ENCODE data around the gene RYR3.
"Not testable (repeated sequence)": the region's sequence is repeated elsewhere in the genome, so short reads cannot be mapped to it uniquely, and the experiment has no call there.

Gene RYR3

DNA sequence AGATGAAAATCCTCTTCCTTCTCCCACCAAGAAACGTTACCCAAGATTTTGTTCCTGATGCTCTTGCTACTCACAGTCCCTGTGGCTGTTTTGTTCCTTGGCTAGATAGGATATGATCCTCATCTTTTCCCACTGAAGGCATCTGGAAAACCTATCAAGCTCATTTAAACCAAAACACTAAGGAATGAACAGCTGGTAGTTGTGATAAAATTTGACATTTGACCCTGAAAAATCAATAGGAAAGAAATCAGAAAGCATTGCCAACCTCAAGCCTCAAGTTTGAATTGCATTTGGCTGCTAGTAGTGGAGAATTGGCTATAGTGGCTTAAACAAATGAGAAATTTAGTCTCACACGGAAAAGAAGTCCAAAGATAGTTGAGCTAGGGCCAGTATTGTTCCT, 486.9 kb downstream of the RYR3 start:
- no peak for DNase-seq

DNA sequence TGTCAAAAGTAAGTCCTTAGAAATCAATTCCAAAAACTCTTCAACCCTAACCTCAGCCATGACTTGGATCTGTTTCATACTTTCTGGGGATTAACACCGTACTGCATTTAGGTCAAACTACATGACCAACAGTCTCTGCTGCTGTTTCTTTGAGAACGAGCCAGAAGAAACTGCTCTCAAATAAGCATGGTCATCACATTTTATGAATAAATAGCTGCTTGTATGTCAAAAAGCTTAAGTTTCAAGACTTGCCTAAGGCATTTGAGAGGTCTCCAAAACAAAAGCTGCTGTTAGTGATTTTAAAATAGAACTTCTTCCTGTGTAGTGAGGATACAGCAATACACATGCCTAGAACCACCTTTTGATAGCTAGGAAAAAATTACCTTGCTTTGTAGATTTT, 491.2 kb downstream of the RYR3 start:
- DNase-seq, result no peak

DNA sequence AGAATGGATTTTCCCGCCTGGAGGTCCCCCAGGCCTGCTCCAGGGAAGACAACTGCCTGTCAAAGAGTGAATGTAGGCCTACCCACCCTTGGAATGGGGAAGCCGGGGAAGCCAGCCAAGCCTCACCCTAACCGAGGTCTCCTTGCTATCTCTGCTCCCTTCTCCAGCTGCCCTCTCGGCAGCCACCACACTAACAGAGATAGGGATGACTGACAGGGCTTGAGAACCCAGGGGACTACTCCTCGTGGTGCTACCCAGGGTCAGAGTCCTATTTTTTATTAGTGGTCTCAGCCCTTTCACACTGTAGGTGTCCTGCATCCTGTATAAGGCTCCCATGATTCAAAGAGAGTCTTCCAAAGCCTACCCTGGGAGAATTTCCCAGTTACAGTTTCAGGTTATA, 496.9 kb downstream of the RYR3 start:
- no peak for DNase-seq

DNA sequence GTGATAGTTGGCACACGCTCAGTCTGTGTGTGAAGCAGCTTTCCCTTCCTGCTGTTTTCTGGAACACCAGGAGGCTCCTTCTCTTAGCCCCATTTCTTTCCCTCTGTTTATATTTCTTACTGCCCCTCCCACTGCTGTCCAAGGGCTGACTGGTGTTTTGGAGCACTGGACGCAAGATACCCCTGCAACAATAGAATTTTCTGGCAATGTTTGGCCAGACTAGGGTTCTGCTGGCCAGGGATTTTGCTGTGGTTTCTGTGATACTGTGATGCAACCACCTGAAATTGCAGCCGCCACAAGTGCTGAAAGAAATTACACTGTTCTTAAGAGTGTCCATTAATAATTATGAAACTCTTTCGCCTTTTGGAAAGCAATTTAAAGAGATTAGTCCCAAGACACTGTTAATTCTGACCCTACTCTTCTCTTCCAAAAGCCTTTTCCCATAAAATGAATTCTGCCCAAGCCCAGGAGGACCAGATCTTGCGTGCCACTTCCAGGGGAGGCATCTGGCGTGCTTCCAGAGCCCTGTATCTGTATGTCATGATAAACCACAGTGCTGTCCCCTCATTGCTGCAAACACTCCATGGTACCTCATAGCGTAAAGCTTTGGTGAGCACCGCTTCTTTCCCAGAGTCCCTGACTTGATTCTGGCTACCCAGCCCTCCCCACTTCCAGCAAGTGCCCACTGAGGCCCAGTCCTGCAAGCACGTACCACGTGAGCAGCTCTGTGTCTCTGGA, 498.1 kb downstream of the RYR3 start:
- no peak for DNase-seq

DNA sequence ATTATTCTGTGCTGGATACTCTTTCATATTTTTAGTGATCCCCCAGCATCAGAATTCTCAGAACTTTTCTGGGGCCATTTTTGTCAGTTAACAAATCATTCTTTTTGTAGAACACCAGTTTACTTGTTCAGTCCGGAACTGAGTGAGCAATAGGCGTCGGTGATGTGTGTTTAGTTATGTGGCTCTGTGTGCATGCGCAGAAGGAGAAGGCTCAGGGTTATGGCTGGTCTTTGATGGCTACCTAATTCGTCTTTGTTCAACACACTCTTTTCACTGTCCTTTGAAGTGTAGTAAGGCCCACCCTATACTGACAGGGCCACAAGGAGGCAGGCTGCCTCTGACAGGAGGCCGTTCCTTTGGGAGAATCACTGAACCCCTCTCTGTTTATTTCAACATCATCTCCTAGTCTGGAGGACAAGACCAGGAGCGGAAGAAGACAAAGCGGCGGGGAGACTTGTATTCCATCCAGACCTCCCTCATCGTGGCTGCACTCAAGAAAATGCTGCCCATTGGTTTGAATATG, 499.4 kb downstream of the RYR3 start:
- no peak for DNase-seq

DNA sequence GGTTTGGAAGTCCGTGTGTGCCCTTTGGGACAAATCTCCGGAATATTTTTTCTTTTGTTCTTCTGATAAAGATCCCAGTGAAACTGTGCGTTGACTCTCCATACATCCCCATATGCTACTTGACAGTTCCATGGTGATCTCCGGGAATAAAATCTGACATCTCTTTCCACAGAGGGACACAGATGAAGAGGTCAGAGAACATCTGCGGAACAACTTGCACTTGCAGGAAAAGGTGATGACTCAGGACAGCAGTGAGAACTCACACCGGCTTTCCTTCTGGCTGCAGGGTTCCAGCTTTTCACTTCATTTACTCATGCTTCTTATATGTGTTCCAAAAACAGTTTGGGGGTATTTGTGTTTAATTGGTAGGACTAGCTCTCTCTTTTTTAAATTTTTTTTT, 500.0 kb downstream of the RYR3 start:
- no peak for DNase-seq

DNA sequence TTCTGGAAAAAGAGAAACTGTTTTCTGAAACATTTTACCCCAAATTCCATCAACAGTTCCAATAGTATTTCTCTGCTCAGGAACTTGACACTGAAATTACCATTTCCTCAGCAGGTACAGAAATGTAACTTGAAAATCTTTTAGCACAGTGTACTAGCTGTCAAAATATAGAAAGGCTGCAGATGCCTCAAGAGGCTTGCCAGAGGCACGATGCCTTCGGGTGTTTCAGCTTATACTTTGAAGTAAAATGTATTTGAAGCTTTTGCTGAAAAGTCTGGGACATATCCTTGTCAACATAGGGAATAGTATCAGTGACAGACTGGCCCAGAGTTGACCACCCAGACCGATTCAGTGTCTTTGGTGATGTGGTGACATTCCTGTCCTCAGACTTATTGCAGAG, 503.1 kb downstream of the RYR3 start:
- DNase-seq, result no peak

DNA sequence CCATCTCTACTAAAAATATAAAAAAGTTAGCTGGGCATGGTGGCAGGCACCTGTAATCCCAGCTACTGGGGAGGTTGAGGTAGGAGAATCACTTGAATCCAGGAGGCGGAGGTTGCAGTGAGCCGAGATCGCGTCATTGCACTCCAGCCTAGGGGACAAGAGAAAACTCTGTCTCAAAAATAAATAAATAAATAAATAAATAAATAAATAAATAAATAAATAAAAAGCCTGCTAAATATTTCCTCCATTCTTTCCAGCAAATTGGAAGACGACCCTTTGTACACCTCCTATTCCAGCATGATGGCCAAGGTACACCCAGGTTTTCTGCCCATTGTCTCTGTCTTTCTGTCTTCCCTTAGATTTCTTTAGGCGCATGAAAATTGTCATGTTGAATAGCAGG, 508.7 kb downstream of the RYR3 start:
- DNase-seq, result not testable (repeated sequence)

DNA sequence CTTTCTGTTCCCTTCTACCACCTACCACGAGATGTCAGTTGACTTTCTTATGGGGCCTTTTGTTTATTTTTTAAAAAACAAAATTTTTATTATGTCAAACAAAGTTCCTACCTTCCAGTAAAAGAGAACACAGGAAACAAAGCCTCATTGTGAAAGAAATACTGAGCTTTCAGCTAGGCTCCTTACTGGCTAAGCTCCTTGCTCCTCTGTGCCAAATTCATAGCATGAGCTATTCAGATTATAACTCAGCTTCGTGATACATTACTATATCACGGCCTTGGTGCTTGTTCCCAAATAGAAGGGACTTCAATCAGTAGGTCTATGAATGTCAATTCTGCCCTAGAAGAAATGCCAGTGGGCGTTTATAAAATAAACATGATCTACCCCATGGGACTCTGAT, 511.7 kb downstream of the RYR3 start:
- no peak for DNase-seq

DNA sequence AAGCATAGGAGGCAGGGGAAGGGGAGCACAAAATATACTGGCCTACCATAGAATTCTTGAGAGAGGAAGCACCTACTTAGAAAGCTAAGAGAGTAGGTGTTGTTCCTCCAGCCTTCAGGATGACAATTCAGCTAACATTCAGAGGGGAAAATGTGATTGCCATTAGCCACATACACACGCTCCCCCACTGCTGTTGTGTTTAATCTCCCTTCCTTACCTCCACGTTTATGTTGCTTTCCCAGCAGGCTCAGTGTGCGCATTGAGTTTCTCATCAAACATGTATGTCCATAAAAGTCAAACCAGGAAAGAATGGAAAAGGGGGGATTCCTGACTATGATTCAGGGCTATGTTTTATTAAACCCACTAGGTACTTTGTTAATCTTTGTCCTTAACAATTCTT, 512.4 kb downstream of the RYR3 start:
- DNase-seq, result no peak

DNA sequence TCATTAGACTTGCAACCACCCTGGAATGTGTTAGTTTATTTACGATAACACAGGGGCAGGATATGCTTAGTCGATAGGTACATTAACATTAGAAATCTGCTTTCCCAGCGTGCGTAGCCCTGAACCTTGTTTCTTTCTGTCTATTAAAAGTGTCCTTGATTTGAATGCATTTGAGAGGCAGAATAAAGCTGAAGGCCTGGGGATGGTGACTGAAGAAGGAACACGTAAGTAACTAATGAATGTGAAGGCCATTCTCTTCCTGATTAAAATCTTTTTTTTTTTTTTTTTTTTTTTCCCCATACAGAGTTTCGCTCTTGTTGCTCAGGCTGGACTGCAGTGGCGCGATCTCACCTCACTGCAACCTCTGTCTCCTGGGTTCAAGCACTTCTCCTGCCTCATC, 514.7 kb downstream of the RYR3 start:
- no peak for DNase-seq

DNA sequence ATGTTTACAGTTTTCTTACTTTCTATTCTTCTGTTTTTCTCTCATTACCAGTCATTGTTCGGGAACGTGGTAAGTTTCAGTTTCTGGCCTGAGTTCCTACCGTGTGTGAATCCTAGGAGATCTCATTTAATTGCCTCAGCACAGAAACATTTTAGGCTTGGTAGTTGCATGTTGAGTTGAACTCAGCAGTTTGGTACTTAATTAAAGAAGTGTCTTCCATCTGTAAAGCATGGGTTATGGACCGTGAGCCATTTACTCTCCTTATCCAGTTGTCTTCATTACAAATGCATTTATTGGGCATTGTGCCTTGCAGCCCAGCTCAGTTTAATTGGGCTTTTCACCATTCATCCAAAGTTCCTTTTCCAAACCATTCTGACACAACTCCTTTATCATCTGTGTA, 515.4 kb downstream of the RYR3 start:
- DNase-seq, result no peak

DNA sequence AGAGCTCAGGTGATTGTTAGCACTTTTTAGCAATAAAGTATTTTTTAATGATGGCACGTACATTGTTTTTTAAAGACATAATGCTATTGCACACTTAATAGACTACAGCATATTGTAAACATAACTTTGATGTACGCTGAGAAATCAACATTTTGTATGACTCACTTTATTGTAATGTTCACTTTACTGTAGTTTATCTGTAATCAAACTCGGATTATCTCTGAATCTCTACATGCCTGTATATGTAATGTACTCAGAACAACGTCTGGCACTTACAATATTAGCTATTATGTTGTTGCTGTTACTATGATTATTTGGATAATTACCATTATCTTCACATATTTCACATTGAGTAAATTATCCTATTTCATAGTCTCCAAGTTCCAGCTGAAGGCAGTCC, 519.6 kb downstream of the RYR3 start:
- no peak for DNase-seq

DNA sequence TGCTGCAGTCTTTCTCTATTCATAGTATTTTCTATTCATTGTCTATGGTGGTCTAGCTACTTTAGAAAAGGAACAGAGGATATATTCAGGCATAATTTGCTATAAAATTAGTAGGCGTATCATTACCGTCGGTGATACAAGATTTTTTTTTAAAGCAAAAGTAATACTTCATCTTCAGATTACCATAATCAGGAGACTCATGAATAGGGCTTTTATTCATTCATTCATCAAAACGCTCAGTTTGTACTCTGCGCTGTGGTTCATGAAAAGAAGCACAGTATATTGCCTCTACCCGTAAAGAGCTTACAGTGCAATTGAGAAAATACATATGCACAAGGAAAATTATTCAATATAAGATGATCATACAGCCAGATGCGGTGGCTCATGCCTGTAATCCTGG, 520.9 kb downstream of the RYR3 start:
- DNase-seq, result no peak

DNA sequence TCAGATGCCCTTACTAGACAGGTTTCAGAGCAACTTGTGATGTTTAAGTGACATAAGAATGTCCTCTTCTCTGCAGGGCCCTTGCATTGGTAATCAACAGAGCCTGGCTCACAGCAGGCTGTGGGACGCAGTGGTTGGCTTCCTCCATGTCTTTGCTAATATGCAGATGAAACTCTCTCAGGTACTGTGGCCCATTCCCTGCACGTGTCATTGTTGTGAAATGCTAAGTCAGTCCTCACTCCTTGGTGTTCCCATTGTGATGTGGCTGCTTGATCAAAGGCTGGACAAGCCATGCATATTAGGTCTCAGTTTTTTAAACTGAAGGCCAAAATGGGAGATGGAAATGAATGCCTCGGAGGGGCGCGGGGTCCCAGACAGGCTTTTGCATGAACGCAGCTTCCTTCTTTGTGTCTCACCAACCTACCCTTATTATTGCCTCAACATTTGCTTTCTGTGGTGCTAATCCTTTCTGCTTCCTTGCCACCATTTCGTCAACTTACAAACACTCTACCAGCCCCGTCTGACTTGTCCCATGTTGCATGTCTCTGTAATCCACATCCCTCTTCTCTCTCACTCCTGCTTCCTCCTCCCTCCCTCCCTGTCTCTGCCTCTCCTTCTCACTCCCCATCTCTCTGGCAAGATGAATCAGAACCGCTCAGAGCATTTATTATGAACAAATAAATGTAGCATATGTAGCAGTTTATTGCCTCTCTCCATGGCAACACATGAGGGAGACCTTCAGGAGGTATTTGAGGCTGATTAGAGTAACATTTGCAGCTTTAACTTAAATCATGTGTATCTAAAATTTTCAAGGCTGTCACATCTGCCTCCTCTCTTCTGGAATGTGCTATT, 524.4 kb downstream of the RYR3 start:
- no peak for DNase-seq

DNA sequence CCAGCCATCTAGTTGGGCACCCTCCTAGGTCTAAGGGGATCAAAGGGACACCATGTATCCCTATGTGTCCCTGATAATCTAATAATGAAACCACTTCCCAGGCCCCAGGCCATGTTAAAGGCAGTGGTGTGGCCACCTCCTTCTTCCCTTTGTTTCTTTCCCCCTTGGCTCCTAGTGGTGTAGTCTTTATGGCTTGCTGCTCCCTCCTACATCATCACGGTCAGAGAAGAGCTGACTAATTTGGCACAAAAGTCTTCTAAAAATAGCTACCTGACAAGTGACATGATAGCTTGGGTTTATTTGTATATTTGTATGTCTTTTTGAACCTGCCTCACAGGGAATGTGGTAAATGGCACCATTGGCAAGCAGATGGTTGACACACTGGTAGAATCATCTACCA, 526.5 kb downstream of the RYR3 start:
- no peak for DNase-seq

DNA sequence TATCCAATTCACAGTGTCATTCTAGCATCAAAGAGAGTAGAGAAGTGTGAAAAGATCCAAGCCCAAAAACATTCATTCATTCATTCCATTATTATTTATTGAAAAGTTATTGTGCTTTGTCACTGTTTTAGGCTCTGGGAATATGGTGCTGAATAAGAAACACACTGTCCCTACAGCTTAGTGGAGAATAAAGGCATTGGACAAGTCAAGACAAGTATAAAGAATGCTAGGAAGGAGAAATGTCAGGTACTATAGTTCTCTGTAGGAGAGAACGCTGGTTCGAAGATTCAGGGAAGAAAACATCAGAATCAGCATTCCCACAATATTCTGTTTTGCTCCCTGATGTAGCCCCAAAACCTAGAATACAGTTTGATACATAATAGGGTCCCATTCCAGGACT, 528.8 kb downstream of the RYR3 start:
- DNase-seq, result no peak

DNA sequence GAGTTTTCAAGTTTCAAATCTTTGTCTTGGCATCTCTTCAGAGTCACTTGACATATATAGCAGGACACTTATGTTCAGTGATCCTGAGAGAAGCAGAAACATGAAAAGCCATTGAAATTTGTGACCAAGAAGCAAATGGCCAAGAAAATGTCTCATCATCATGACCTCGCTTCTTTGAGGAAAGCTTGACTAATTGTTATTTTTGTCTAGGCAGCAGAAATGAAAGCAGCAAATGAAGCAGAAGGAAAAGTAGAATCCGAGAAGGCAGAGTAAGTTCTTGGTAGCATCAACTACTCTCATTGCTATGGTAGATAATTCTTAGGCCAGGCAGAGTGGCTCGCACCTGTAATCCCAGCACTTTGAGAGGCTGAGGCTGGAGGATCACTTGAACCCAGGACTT, 529.8 kb downstream of the RYR3 start:
- DNase-seq, result no peak

DNA sequence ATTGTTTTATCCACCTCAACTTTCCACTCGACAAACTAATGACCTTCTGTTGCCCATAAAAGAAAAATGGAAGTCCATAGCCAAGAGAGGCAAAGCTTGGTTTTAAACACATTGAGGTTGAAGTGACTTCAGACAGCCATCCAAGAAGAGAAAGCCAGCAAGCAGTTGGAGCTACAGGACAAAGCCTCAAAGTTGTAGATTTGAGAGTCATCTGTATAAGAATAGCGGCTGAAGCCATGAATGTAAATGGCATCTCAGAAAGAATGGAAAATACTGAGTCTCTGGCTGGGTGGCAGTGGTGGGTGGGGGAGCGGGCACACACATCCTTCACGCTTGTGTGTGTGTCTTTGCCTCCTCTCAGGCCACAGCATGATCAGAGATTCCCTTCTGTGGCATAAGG, 533.4 kb downstream of the RYR3 start:
- DNase-seq, result no peak

DNA sequence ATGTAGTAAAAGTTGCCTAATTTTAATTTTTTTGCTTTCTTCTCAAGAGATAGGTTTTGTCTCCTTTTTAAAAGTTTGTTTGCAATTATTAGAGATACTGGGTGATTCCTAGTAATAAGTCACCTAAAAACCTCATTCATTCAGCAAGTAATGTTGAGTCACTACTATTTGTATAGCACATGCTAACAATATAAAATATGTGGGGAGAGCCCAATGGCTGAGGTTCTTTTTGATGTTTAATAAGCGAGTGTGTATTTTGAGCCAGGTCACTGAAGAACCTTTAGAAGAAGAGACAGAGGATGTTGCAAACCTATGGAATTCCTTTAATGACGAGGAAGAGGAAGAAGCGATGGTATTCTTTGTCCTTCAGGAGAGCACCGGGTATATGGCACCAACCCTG, 533.8 kb downstream of the RYR3 start:
- no peak for DNase-seq

DNA sequence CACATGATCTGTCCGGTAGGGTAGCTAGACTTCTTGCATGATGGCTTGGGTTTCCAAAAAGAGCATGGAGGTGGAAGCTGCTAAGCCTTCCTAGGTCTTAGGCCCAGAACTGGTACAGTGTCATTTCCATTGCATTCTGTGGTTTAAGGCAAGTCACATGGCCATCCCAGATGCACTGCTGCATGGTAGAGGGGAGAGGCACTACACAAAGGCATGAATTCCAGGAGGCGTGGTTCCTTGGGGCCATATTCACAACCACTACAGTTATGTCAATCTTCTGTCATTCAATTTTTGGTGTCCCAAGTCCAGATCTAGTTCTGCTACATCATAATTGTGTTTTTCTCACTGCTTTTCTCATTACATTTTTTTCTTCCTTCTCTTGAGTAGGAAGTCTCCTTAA, 535.4 kb downstream of the RYR3 start:
- DNase-seq, result no peak

DNA sequence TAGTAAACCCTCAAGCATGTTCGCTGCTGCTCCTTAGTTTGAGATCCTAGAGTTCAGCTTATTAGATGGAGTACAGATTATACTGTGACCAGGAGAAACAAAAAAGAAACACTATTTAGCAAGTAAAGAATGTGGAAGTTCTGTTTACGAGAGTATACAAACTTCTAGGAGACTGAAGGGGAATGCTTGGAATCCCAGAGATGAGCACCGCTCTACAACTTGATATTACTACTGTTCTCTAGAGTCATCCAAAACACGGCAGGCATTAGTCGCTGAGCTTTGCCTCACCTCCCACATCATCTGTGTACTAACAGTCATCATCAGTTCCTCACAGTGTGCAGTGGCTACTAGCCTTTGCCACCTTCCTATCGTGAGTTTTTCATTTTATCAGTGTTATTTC, 536.1 kb downstream of the RYR3 start:
- DNase-seq, result no peak

DNA sequence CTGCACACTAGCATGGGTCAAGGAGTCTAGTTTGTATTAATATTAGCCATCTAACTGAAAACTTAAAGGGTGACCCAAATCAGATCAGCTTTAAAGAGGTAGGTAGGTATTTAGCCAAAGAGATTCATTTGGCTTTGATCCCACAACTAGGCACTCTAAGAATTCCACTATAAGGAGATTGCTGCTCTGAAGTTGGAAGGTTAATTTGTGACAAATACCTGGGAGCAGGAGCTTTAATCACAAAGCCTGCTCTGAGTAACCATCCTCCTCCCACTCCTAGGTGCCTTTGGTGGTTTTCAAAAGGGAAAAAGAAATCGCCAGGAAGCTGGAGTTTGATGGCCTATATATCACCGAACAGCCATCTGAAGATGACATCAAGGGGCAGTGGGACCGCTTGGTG, 537.2 kb downstream of the RYR3 start:
- DNase-seq, result no peak

DNA sequence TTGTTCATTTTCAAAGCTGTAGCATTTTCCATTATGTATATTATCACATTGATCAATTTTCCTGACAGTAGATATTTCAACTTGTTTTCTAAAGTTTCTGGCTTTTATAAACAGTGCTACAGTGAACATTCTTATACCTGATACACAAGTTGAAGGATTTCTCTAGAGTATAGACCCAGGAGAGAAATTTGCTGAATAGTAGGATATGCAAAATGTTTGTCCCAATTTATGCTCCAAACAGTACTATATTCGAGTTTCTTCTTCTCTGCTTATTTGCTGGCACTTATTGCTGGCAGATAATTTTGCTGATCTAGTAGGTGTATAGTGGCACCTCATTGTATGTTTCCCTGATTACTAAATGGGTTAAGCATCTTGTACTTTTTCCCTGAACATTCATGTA, 540.3 kb downstream of the RYR3 start:
- no peak for DNase-seq

DNA sequence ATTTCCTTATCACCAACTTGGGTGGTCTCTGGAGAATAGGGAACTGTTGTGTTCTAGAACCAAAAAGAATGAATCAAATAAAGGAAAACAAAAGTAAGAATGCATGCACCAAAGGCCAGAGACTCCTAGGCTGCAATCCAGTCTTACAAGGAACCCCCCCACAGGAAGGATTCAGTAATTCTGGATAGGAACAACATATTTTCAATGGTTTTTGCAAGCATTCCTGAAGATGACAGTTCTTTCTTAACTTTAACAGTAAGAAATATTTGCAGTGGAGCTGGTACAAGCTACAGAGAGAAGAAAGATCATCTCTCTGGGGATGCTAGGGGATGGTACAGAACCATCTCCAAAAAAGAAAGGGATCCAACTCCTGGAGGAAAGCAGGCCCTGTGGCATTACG, 541.3 kb downstream of the RYR3 start:
- no peak for DNase-seq

All from NCI-H748 treated with DMSO at 0.1 percent for 48 hours (cell line).